Stimulated activated CD8-positive, alpha-beta memory T cell treated with anti-CD3 and anti-CD28 coated beads, Interleukin-7, amount 100 ng/mL, for 48 hours (primary cell): ENCODE data around the gene HOXC9.

Experiments
- DNase-seq, 2 donors: peaks; one replicate each; pipeline ENCODE4 v3.0.0-alpha.2; 2020; ENCODE audit warnings: low read depth in 1 of 2; ENCODE audit errors: extremely low read depth in 1 of 2

Gene HOXC9

DNA sequence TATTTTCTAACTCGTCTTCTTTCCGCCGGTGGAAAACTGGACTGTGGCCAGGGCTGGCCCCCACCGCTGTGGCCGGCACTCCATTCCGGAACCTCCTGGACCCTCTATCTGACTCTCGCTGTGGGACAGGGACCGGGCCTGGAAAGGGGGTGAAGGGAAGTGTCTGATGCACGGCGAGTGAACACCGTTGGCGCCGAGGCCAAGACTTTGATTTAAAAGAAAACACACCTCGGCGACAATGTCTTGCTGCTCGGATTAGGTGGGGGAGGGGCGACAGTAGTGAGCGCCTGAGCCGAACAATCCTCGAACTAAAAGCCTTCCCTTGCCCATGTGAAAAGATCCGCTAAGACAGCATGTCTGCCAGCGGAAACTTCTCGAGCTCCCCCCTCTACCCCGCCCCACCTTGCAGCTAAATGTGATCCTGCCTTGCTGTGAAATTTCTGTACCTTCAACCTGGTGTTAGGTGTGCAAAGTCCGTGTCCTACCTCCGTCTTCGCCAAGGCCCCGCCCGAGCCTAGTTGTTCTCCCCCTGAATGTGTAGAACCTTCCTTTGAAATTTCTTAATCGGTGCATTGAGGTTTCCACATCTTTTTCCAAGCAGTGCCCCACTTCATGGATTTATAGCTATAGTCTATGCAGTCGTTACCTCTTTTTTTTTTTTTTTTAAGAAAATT lies 24.3 kb upstream of the HOXC9 start:
- DNase-seq = no peak

DNA sequence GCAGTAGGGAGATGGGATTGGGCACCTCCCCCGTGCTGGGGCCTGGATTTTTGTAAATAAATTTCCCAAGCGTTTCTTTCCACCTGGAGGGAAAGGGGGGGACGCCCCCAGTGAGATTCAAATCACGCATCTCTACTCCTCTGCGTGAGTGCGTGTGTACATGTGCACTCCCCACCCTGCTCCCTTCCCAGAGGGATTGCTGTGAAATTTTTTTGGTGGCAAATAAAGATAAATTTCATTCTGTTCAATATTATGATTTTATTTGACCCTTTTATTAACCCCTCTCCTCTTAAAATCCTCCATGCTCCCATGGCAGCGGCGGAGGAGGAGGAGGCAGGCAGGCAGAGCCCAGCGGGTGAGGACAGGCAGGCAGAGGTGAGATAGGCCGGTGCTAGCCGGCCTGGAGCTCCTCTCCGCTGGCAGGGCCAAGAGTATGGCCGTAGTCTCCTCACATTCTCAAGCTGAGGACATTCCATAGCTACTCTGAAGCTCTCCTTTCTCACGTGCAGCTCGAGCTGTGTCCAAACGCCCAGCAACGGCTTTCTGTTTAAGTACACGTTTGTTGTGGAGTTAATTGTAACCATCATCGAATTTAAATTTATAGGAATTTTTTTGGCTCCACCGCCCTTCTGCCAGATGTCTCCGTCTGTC lies 23.7 kb upstream of the HOXC9 start:
- DNase-seq = no peak

DNA sequence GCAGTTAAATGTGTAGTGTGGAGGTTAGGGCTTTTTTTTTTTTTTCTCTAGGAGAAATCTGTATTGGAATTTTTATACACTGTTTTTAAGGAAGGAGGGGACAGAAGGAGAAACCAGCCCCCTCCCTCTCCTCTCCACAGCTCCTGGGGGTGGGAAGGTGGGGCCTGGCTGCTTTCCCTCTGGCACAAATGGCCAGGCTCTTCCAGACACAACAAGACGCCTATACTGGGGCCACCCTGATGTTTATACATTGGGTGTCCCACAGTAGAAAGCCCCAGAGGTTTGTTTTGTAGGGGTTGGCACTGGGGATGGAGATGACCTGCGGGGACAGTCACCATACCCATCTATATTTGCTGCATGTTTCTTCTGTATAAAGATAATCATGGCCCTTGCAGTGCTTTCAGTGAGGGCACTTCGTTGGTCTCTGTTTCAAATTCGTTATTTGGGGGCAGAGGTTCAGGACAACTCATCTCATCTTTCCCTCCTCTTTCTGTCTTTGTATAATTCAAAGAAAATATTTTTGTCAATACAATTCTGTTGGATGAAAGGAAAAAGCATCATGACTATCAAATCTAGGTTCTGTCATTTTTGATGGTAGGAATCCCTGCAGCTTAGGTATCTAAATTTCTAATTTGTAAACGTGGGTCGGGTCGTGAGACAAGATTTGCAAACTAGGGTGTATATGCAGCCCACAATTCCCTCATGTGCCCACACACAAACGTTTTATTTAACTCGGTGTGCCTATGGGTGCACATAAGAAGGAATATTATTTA lies 23.0 kb upstream of the HOXC9 start:
- DNase-seq = no peak

DNA sequence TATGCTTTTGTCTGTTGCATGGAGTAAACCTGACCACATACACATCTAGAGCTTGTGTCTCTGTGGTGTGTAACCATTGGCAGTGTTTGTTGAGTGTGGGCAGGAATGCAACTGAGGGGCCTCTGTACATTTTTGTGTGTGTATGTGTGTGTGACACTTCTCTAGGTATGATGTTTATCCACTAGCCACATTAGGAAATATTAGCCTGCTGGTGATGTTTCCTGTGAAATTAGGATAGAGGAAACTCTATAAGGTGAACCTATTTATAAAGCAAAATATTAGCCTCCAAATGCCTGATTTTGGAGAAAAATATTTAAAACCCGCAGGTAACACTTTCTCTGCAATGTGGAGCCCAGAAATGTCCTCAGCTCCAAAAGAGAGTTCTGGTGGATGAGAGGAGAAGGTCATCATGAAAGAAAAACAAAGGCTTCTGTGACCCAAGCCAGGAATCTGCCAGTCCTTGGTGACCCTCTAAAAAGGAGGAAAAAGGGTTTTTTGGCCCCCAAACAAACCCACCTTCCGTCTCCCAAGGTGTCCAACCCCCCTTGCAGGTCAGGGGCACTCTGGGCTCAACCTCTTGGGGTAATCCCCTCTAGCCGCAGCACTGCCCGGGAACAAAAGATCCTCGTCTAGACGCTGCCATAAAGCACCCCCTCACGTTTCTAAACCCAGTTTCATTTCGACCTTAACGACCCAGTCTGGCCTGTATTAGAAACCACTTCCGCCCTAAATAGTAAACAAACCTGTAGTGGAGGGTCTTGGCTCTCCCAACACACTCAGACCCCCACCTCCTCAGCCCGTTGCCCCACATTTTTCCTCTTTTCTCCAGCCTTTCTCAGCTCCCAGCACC lies 22.1 kb upstream of the HOXC9 start:
- no peak for DNase-seq

DNA sequence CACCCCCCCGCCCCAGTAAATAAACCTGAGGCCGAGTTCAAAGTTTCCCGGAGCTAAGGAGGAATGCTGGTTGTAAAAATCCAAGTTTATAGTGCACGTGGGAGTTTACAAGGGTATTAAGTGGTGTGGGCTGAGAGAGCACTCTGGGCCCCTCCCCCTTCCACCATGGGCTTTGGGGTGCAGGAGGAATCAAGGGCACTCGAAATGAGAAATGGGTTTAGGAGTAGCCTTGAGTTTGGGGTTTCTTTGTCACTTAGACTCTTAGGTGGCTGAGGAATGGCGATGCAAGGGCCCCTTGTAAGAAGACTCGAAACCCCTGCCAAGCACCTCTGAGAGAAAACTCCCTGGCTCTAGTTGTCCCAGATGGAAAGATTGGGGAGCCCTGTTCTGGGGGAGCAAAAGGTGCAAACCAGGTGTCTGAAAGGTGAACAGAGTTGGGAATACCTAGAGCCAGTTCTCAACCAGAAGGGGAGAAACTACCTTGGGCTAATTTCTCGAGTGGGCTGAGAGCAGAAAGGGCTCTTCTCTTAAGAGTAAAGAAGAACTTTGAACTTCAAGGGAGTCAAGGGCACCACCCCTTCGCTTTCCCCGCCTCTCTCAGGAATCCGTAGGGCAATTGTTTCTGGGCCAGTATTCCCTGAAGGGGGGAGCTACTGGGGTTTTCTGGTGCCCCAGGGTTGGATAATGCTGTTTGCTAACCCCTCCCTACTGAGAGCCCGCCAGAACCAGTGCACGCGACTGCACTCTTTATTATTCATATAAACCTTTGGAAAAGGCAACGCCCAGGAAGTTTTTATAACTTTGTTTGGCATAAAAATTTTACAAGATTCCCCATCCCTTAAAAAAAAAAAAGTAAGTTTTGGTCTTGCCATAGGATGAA lies 21.2 kb upstream of the HOXC9 start:
- DNase-seq = no peak

DNA sequence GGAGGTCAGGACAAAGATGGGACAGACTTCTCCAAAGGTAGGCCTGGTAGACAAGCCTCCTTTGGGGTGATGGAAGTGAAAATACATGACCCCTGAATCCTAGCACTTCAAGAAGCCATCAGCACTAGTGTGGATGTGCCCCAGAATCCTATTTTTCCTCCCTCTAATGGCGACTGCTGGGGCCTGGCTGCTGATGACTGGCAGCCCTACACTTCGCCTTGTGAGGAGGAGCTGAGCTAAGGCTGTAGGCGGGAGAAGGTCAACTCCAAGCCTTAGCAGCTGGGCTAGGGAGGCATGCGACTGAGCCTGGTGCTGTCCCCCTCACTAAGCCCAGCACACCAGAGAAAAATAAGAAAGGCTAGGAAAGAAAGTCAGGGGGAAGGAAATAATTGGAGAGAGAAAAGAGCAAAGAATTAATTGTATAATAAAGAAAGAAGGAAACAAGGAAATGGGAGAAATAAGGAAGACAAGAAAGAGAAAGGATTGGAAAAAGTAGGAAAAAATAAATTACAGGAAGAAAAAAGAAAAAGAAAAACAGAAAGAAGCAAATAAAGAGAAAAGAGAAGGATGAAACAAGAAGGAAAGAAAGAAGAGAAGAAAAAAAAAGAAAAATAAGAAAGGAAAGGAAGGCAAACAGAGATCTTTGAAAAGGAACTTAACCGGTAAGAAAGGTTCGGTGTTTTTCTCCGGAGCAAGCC lies 19.7 kb upstream of the HOXC9 start:
- no peak for DNase-seq

DNA sequence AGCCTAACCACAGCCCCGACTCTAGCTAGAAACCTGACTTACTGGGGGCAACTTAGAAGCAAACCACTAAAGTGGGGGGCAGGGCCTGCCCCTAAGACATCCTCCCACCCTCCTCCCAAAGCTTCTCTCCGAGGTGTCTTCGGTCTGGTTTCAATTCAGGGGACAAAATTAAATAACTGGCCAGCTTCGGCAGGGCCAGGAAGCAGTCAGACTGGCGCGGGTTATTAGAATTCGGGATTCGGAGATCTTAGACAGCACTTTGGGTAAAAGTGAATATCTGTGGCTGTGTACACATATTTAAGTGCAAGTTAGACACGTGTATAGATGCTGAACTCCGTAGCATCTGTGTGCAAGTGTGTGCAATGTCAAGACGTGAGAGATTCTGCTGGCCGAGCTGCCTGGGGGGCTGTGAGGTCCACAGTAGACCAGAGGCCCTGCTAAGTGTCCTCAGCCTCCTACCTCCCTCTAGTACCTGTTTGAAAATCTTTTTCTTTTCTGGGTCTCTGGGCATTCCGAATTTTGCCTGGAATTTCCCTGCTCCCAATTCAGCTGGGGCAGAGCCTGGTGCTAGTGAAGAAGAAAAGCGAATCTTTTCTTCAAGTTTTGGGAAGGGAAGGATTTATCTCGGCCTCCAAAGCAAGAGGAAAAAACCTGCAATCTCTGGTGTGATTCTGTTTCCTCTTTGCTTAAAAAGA lies 19.0 kb upstream of the HOXC9 start:
- DNase-seq = no peak

DNA sequence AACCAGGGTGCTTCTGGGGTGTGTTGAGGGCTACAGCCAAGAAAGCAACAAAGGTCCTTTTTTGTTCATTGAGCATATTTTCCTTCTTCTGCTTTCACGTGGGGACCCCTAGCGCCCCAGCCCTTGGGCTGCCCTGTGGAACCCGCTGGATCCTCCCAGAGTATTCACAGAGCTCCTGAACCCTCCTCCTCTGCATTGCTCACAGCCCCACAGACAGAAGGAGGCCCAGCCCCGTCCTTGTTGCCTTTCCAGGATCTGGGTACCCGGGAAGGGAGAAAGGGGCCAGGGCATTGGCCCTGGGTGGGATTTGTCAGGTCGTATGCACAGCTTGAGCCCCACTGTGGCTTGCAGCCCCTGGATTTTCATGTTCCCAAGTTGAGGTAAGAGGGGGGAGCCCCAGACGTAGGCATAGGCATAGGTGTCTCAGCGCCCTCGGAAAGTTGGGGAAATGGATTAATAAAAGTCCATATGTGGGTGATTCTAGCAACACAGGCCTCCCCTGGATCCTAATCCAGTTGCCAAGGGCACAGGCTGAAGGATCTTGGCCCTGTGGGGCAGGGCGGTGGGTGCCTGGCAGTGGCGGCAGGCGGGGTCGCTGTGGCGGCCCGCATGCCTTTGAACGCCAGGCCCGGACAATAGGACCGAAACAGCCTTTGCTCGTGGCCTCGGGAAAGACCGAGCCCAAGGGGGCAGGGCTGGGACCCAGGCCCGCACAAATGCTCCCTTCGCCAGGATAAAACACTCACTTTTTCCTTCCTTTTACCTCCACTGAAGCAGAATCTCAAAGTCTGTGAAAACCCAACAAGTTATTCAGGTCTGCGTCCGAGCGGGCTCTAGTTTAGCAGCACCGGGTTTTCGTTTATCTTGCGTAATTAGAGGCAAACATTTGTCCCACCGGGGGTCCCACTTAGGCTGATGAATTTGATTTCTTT lies 18.1 kb upstream of the HOXC9 start:
- no peak for DNase-seq

DNA sequence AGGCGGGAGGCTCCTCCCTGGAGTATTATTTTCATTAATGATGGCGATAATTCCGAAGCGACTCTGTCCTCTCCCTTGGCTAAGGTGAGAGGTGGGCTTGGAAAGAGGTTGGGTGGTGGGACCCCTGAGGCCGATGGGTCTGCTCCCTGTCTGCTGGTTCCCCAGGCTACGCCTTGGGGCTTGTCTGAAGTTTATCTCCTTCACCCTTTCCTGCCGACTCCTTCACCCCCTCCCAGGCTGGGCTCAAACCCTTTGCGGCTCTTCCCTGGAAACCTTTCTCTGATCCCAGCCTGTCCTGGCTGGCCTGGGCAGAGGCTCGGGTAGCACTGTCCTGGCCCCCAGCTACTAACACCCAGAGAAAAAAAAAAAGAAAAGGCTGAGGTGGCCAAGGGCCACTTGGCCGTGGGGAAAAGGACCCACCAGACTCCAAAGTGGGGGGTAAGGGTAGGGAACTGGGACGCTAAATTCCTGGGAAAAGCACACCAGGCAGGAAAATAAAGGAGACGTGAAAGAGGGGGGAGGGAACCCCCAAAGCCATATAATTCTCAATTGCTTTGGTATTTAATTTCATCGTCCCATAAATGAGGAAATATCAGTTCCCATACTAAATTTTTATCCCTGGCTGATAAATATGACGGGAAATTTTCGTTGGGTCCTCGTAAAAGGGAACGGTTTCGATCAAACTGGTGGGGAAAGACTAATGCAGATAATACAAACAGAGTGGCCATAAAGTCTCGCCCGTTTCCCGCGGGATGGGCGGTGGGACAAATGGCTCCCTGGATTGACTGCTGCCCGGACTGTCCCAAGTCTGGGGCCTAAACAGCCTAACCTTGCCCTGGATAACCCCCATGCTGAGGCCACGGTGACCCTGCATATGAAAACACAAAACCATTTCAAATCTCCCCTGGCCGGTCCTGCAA lies 17.1 kb upstream of the HOXC9 start:
- DNase-seq = no peak

DNA sequence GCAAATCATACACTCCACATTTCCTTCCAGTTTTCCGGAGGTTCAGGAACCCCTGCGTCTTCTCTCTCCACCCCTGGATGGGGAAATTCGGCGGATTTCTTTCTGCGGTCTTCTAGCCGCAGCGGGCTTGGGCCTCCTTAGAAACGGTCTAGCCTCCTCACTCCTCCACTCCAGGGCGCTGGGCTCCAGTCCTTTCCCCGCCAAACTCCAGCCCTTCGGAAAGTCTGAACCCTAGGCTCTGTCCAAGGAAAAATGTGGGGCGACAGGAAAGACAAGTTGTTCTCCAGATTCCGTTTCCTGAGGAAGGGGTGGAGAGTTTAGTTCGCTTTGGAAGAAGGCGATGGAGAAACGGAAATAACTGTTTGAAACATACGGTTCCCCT lies 16.4 kb upstream of the HOXC9 start:
- no peak for DNase-seq

DNA sequence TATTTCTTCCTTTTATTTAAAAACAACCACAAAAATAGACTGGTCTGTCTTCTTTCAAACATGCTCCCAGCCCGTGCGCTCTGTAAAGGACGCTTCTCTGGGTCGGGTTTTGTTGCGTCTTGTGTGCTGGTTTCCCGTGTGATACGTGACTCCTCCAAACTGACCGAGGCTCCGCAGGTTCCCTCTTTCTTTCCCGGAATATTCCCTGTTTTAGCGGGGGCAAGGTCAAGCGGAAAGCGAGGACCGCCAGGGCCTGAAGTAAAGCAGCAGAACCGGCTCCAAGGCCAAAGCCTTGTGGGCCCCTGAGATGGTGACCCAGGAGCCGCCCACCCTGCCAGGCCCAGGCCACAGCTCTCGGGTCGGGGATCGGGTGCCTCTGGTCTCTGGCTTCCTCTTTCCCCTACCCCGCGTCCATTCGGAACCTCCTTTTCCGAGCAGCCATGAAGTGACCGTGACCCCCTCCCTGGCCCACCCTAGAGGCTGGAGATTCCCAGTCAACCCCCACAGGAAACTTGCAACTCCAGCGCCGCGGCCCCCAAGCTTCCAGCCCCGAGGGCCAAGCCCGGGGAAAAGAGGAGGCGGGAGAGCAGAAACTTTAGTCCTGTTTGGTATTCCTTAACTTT lies 15.9 kb upstream of the HOXC9 start:
- no peak for DNase-seq

DNA sequence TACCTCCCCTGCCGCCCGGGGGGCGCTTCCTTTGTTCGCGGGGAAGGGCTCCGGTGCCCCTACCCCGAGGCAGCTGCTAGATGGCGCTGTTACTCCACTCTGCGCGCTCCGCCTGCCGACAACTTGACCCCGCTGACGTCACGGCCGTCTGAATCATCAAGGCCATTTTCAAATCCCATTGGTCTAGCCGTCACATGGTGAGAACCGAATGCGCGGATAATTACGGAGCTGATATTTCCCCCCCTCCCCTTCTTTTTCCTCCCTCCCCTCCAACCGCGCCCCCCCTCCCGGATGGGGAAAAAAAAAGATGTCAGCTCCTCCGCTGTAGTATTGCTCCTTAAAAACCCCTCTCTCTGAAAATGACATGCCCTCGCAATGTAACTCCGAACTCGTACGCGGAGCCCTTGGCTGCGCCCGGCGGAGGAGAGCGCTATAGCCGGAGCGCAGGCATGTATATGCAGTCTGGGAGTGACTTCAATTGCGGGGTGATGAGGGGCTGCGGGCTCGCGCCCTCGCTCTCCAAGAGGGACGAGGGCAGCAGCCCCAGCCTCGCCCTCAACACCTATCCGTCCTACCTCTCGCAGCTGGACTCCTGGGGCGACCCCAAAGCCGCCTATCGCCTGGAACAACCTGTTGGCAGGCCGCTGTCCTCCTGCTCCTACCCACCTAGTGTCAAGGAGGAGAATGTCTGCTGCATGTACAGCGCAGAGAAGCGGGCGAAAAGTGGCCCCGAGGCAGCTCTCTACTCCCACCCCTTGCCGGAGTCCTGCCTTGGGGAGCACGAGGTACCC lies 14.9 kb upstream of the HOXC9 start, which contains the start of gene HOXC10:
Gene HOXC10, plus strand, starts transcription at position 246 of the 791 bp plus-strand sequence. Its CDS starts 114 bp downstream, at position 360.
- DNase-seq = peak; percentile 69 to 85

DNA sequence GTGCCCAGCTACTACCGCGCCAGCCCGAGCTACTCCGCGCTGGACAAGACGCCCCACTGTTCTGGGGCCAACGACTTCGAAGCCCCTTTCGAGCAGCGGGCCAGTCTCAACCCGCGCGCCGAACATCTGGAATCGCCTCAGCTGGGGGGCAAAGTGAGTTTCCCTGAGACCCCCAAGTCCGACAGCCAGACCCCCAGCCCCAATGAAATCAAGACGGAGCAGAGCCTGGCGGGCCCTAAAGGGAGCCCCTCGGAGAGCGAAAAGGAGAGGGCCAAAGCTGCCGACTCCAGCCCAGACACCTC lies 14.3 kb upstream of the HOXC9 start:
- no peak for DNase-seq

DNA sequence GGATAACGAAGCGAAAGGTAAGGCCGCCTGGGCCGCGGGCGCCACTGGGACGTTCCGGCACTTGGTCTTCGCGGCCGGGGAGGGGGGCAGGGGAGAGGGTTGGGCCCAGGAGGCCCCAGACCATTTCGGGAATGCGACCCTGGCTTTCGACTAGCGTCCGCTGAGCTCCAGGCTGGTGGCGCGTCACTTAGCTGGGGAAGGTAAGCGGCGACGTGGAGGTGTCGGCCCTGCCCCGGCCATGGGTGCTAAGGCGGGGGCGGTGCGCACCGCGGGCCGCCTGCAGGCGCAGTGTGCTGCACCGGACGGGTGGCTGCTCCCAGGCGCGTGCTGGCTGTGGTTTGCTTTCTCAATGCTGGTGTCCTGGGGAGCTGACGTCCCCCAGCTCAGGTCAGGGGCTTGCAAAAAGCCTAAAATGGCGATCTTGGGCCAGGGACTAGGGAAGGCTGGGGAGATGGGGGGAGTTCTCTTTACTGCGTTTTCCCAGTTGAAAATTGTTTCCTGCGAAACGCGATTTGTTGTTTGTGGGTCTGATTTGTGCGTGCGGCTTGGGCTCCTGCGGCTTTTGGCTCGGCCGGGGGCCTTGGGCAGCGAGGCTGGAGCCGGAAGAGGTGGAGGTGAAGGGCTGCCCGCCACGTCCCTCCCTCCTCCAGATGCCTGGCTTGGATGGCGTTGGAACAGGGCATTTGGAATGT lies 13.8 kb upstream of the HOXC9 start:
- no peak for DNase-seq
